Measurements from ENCODE around the gene ATP1A2. TPM values are rescaled to one million over a fixed set of nuclear protein-coding genes. Genes with fewer than 3 reads are reported as not detected.

The ATP1A2 gene
- 4.5 TPM for total RNA-seq
- long read RNA-seq, partial matches to known transcripts: 3 of 5 reads
- long read RNA-seq, other reads (novel, unspliced or antisense): 2 of 5 reads

GRCh38 chr1:160115545-160116282, at the start of gene ATP1A2:
TSS of gene ATP1A2 (plus strand) at chr1:160115759. CDS start at chr1:160115862, 103 bp downstream.
- no peaks in the 10 kb centered on the region for H3K9me3 ChIP-seq
- peaks cover 5% of the 10 kb centered on the region for H3K27me3 ChIP-seq (ENCODE audit: low read depth)
- peak in 1 of 2 donors; percentile 18 for ATAC-seq
- no peak within 1 kb of the TSS for H3K27ac ChIP-seq
- intact Hi-C loops (cut with DNase I): no loop called here
- no peaks in the 10 kb centered on the region for H3K4me1 ChIP-seq
- peak within 1 kb of the TSS; percentile 1 for H3K4me3 ChIP-seq
- no peaks in the 10 kb centered on the region for H3K36me3 ChIP-seq
- DNase-seq: no peak
- no peak for TF ChIP-seq CTCF (IDR thresholded peaks at IDR 0.05)

- Histone ChIP-seq H3K4me3 (no peak overlapping the region), H3K9me3 (no peaks in the 10 kb centered on the region)
- no peak for TF ChIP-seq CTCF (IDR thresholded peaks at IDR 0.05)
Measured at GRCh38 chr1:160066829-160067745, 48.5 kb upstream of the ATP1A2 start.

GRCh38 chr1:160068225-160068624, 47.3 kb upstream of the ATP1A2 start:
- no peak overlapping the region for H3K4me3 ChIP-seq
- H3K36me3 ChIP-seq: no peaks in the 10 kb centered on the region
- no peak overlapping the region for H3K27ac ChIP-seq
- peaks cover 10% of the 10 kb centered on the region for H3K4me1 ChIP-seq
- H3K27me3 ChIP-seq (ENCODE audit: low read depth): peaks cover 5% of the 10 kb centered on the region
- DNase-seq (no peak), ATAC-seq (no peak)
- intact Hi-C loops (cut with DNase I): no loop called here
- no peaks in the 10 kb centered on the region for H3K9me3 ChIP-seq
- TF ChIP-seq CTCF (IDR thresholded peaks at IDR 0.05): no peak

More at GRCh38 chr1:160066829-160067745, 48.5 kb upstream of the ATP1A2 start:
- no peak for DNase-seq
- no peak for ATAC-seq
- no peak overlapping the region for H3K27ac ChIP-seq
- no peaks in the 10 kb centered on the region for H3K36me3 ChIP-seq
- peaks cover 10% of the 10 kb centered on the region for H3K4me1 ChIP-seq
- intact Hi-C loops (cut with DNase I): no loop called here
- peaks cover 9% of the 10 kb centered on the region for H3K27me3 ChIP-seq (ENCODE audit: low read depth)

- ATAC-seq: peak in 1 of 2 donors; percentile 64
- no peak for TF ChIP-seq CTCF (IDR thresholded peaks at IDR 0.05)
- Histone ChIP-seq H3K9me3 (no peaks in the 10 kb centered on the region), H3K4me1 (peaks cover 10% of the 10 kb centered on the region), H3K27me3 (ENCODE audit: low read depth) (peaks cover 5% of the 10 kb centered on the region), H3K36me3 (no peaks in the 10 kb centered on the region), H3K4me3 (peak within 1 kb of the TSS; percentile 63), H3K27ac (no peak within 1 kb of the TSS)
- DNase-seq: no peak
- intact Hi-C loops (cut with DNase I): no loop called here
Measured at GRCh38 chr1:160069460-160070231, 45.9 kb upstream of the ATP1A2 start, which contains the start of gene KCNJ10. TSS of gene KCNJ10 (minus strand) at chr1:160070160. CDS start at chr1:160042532, 27,628 bp downstream.

All from lower lobe of right lung (tissue), 2 donors.